LNCaP clone FGC (cell line): ENCODE measurements around the gene APOH.

Source experiments
- DNase-seq: peaks from one replicate; pipeline ENCODE4 v3.0.0-alpha.2; 2011; ENCODE audit warnings: low read depth
- H3K4me3 ChIP-seq: 2 replicates; pipeline ENCODE4 v1.5.1; 2011; ENCODE audit warnings: mild to moderate bottlenecking, low read depth, low read length, control low read depth
- CTCF ChIP-seq: IDR thresholded peaks from 2 replicates; pipeline ENCODE4 v1.5.1; 2012; ENCODE audit warnings: mild to moderate bottlenecking; ENCODE audit not compliant: control insufficient read depth, insufficient read depth; ENCODE audit errors: extremely low read depth

Gene APOH

DNA sequence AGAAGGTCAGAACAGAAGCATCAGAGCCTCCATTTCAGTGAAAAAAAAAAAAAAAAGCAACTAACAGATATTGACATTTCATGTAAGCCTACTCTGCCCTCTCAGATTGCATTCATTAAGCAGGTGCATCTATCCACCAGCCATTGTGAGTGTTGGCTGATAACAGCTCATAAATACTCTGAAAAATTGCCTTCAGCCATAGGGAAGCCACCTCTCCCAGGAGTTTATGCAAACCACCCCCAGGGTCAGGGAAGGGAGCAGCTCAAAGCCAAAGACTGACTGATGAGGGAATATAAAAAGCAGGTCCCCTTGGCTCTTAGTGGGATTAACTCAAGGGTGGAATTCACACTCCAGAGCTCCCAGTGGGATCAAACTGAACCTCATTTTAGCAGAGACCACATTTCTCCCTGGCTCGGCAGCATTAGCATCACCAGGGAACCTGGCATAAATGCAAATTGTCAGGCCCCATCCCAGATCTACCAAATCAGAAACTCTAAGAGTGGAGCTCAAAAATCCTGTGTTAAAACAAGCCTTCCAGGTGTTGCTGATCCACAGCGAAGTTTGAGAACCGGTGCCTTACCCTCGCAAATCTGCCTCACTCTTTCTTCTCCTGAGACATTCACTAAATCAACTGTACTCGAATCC is 14.2 kb downstream of the APOH start:
- no peak overlapping the region for H3K4me3 ChIP-seq
- no peak for DNase-seq
- no peak for TF ChIP-seq CTCF

DNA sequence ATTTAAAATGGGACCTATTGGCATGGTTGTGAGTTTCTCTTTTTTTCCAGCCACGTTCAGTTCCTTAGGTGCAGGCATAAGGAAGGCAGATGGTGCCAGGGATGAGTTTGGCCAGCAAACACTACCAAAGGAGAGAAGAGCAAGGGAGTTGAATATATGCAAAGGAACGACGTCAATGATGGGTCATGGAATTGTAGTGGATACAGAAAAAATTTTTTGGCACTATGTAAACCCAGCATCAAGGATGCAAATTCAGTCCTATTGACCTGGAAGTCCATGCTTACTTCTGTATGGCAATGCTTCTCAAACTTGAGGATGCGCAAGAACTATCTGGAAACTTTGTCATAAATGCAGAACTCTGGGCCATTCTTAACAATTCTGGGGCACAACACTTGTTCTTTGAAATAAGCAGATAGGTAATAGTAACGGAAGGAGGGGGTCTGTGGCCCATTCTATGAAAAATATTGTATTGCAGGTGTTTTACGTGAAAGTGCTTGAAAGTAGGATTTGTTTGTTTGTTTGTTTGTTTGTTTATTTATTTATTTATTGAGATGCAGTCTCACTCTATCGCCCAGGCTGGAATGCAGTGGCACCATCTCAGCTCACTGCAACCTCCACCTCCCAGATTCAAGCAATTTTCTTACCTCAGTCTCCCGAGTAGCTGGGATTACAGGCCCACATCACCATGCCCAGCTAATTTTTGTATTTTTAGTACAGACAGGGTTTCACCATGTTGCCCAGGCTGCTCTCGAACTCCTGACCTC is 18.0 kb downstream of the APOH start:
- no peak for DNase-seq
- no peak overlapping the region for H3K4me3 ChIP-seq
- TF ChIP-seq CTCF: no peak

GRCh38 chr17:66210208-66210574 is 19.0 kb downstream of the APOH start:
- no peak for TF ChIP-seq CTCF
- DNase-seq: no peak
- H3K4me3 ChIP-seq: no peak overlapping the region

DNA sequence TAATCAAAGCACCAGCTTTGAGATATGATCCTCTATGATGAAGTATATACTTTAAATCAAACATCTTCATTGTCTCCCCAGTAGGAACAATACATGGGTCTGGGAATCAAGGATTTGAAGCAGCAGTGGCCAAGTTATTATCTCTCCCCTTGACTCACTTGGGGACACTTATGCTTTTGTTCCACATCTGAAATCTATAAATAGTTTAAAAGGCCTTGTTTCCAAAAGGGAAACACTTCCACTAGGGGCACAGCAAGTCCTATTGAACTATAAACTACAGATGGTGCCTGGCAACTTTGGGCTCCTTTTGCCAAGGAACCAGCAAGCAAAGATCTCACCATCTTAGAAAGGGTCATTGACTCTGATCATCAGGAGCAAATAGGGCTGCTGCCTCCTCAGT is 21.3 kb downstream of the APOH start:
- no peak overlapping the region for H3K4me3 ChIP-seq
- TF ChIP-seq CTCF: no peak
- no peak for DNase-seq

GRCh38 chr17:66203274-66204015 is 25.8 kb downstream of the APOH start:
- H3K4me3 ChIP-seq: no peak overlapping the region
- DNase-seq: no peak
- TF ChIP-seq CTCF: no peak

DNA sequence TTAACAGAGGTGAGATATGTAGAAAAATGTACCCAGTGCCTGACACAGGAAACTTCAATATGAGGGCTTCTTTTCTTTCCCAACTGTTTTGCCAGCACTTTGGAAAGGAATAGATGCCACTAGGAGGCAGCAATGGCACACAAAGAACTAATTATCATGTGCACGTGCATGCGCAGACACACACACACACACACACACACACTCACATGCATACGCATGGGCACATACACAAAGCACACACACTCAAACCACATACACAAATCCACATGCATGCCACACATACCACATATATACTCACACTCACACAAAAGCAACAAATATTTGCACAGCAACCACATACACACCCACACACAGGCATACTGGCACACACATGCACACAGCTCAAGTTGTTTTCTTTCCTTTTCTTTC is 28.5 kb downstream of the APOH start:
- no peak overlapping the region for H3K4me3 ChIP-seq
- DNase-seq: peak; percentile 67
- peak; percentile 87 for TF ChIP-seq CTCF

DNA sequence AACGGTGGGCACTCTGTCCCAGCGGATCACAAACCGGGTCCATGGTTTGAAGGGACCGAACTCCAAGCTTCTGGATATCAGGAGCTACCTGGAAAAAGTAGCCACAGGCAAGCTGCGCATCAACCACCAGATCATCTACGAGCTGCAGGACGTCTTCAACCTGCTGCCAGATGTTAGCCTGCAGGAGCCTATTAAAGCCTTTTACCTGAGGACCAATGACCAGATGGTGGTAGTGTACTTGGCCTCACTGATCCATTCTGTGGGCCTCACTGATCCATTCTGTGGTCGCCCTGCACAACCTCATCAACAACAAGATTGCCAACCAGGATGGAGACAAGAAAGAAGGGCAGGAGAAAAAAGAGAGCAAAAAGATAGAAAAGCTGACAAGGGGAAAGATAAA is 31.0 kb downstream of the APOH start:
- no peak for DNase-seq
- H3K4me3 ChIP-seq: no peak overlapping the region
- no peak for TF ChIP-seq CTCF
